ENCODE results near the gene SRSF5. TPM values are rescaled to one million over a fixed set of nuclear protein-coding genes. Genes with fewer than 3 reads are reported as not detected.
"Not testable (repeated sequence)": the region's sequence is repeated elsewhere in the genome, so short reads cannot be mapped to it uniquely, and the experiment has no call there.

Gene SRSF5
- total RNA-seq, 1 donor from 2014 or later, result 155 TPM

- DNase-seq, result no peak
These were observed 44.4 kb downstream of the SRSF5 start for GRCh38 chr14:69811227-69811867.

- no peak for DNase-seq
These were observed 44.9 kb downstream of the SRSF5 start for GRCh38 chr14:69811868-69812252.

- DNase-seq, result no peak
These were observed 45.8 kb downstream of the SRSF5 start for GRCh38 chr14:69812711-69813110.

GRCh38 chr14:69813346-69813745 lies 46.4 kb downstream of the SRSF5 start:
- DNase-seq, result not testable (repeated sequence)

GRCh38 chr14:69814397-69814796 lies 47.5 kb downstream of the SRSF5 start:
- no peak for DNase-seq

GRCh38 chr14:69815556-69815955 lies 48.6 kb downstream of the SRSF5 start:
- DNase-seq, result no peak

GRCh38 chr14:69816216-69816615 lies 49.3 kb downstream of the SRSF5 start:
- DNase-seq, result no peak

- DNase-seq, result peak; percentile 82
These were observed 51.8 kb downstream of the SRSF5 start for GRCh38 chr14:69818758-69819191.

GRCh38 chr14:69819607-69820006 lies 52.7 kb downstream of the SRSF5 start:
- no peak for DNase-seq

GRCh38 chr14:69820991-69821390 lies 54.0 kb downstream of the SRSF5 start:
- DNase-seq, result no peak

Other genes starting within 250 kb of the SRSF5 start
- gene CCDC177, start 192.3 kb upstream of the SRSF5 start, total RNA-seq, result not detected in 2 replicates
- 15.5 and 19.6 TPM in 2 replicates for gene SUSD6, start 155.5 kb upstream of the SRSF5 start, total RNA-seq
- not detected in 2 replicates for gene SLC10A1, start 30.1 kb downstream of the SRSF5 start, total RNA-seq
- gene SMOC1, start 112.3 kb downstream of the SRSF5 start, total RNA-seq, result 1.0 and 3.1 TPM in 2 replicates

Data from dermis blood vessel endothelial cell (primary cell).